Ascending aorta (tissue), 2 donors: ENCODE data around the gene HS3ST5. TPM values are rescaled to one million over a fixed set of nuclear protein-coding genes. Genes with fewer than 3 reads are reported as not detected.
"Not testable (repeated sequence)": the region's sequence is repeated elsewhere in the genome, so short reads cannot be mapped to it uniquely, and the experiment has no call there.

Experiments
- DNase-seq, 2 donors: peaks; one replicate each; pipeline ENCODE4 v3.0.0-alpha.2; 2019; ENCODE audit warnings: low spot score in 2 of 2
- H3K27ac ChIP-seq, 2 donors: fragments of 200-600 bp; sonication (generic); one replicate each; pipeline ENCODE4 v1.5.1; 2016 to 2017; ENCODE audit warnings: mild to moderate bottlenecking in 1 of 2
- H3K27me3 ChIP-seq: fragments of 200-600 bp; sonication (generic); one replicate; pipeline ENCODE4 v1.5.1; 2017
- H3K36me3 ChIP-seq, 2 donors: fragments of 200-600 bp; sonication (generic); one replicate each; pipeline ENCODE4 v1.5.1; 2016
- H3K4me1 ChIP-seq, 2 donors: fragments of 200-600 bp; sonication (generic); one replicate each; pipeline ENCODE4 v1.5.1; 2016 to 2017; ENCODE audit warnings: mild to moderate bottlenecking in 1 of 2
- H3K4me3 ChIP-seq, 2 donors: fragments of 200-600 bp; sonication (generic); one replicate each; pipeline ENCODE4 v1.5.1; 2016 to 2017; ENCODE audit warnings: mild to moderate bottlenecking in 1 of 2
- H3K9me3 ChIP-seq, 2 donors: fragments of 200-600 bp; sonication (generic); one replicate each; pipeline ENCODE4 v1.5.1; 2016
- intact Hi-C: fragments of 100-400 bp; cut with DNase I; formaldehyde crosslinking; loops from one replicate; pipeline ENCODE4 v1.15.1; 2023
- total RNA-seq: library from RNA; depleted of rRNA; stranded (reverse); fragments of >200 nt; gene quantifications from one replicate; pipeline ENCODE4 v1.1.0, GENCODE V29; 2016
- TF ChIP-seq, protein P1 (sequence below), 3 experiments: fragments of 200-600 bp in 2 of 3; fragments of 450-650 bp in 1 of 3; sonication (generic) in 2 of 3; IDR thresholded peaks; one replicate each; pipeline ENCODE4 v1.5.1; 2016 to 2019; ENCODE audit warnings: antibody characterized with exemption in 3 of 3, mild to moderate bottlenecking in 1 of 3, moderate library complexity in 1 of 3

Gene HS3ST5
- total RNA-seq, 1 donor from 2014 or later: not detected

DNA sequence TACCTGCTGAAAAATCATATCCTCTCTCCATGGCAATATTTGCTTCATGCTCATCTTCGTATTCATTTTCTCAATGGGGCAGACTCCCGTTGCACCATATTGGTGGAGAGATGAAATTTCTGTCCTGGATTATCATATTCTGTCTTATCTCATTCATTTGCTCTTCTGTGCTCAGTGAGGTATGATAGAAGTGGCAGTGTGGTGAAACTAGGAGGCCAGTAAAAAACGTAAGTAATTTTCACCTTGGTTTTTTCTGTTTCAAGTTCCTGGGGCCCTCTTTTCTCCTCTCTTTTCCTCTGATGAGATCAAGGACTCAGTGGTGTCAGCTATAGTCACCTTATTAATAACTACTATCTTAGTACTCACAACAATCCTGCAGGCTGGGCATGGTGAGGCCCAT, 189.4 kb downstream of the HS3ST5 start:
- no peak overlapping the region for H3K27ac ChIP-seq
- H3K36me3 ChIP-seq: no peaks in the 10 kb centered on the region
- intact Hi-C loops: no loop called here
- TF ChIP-seq, protein P1, sequence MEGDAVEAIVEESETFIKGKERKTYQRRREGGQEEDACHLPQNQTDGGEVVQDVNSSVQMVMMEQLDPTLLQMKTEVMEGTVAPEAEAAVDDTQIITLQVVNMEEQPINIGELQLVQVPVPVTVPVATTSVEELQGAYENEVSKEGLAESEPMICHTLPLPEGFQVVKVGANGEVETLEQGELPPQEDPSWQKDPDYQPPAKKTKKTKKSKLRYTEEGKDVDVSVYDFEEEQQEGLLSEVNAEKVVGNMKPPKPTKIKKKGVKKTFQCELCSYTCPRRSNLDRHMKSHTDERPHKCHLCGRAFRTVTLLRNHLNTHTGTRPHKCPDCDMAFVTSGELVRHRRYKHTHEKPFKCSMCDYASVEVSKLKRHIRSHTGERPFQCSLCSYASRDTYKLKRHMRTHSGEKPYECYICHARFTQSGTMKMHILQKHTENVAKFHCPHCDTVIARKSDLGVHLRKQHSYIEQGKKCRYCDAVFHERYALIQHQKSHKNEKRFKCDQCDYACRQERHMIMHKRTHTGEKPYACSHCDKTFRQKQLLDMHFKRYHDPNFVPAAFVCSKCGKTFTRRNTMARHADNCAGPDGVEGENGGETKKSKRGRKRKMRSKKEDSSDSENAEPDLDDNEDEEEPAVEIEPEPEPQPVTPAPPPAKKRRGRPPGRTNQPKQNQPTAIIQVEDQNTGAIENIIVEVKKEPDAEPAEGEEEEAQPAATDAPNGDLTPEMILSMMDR (IDR thresholded peaks at IDR 0.05): no peak
- no peak overlapping the region for H3K4me3 ChIP-seq
- no peaks in the 10 kb centered on the region for H3K4me1 ChIP-seq
- no peak for DNase-seq
- no peaks in the 10 kb centered on the region for H3K9me3 ChIP-seq
- H3K27me3 ChIP-seq: no peaks in the 10 kb centered on the region

DNA sequence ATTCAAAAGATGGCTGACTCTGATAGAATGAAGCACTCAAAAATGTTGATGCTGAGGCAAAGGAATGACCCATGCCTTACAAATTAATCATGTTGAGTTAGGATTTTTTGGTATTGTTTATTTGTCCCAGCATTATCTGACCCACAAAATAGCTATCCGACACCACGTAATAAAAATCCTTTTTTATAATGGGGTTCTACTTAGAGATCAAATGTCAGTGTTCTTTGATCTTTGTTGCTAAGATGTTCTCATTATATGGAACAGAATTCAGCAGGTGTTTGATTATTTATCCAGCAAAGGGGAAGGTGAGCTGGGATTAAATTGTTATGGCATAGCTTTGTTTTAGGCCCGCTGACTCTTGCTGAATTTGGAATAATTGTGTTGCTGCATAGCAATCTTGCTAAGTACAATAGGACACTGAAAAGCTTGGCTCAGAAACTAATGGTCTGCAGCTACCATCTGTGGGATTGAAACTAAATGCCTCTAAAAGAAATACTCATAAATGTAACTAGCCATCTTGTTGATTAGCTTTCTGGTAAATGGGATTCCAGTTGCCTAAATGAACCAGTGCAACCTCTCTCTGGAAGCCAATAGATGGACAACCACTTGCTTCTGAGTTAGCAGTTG, 191.6 kb downstream of the HS3ST5 start:
- no peak for DNase-seq
- Histone ChIP-seq H3K27ac (no peak overlapping the region), H3K4me1 (no peaks in the 10 kb centered on the region), H3K9me3 (no peaks in the 10 kb centered on the region), H3K36me3 (no peaks in the 10 kb centered on the region), H3K27me3 (no peaks in the 10 kb centered on the region), H3K4me3 (no peak overlapping the region)
- TF ChIP-seq, protein P1 (IDR thresholded peaks at IDR 0.05): no peak
- intact Hi-C loops: no loop called here

DNA sequence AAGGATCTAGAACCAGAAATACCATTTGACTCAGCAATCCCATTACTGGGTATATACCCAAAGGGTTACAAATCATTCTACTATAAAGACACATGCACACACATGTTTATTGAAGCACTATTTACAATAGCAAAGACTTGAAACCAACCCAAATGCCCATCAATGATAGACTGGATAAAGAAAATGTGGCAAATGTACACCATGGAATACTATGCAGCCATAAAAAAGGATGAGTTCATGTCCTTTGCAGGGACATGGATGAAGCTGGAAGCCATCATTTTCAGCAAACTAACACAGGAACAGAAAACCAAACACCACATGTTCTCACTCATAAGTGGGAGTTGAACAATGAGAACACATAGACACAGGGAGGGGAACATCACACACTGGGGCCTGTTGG, 193.6 kb downstream of the HS3ST5 start:
- H3K27me3 ChIP-seq, H3K9me3 ChIP-seq, DNase-seq, H3K4me3 ChIP-seq, H3K36me3 ChIP-seq, H3K27ac ChIP-seq, intact Hi-C loops, H3K4me1 ChIP-seq: not testable (repeated sequence)

DNA sequence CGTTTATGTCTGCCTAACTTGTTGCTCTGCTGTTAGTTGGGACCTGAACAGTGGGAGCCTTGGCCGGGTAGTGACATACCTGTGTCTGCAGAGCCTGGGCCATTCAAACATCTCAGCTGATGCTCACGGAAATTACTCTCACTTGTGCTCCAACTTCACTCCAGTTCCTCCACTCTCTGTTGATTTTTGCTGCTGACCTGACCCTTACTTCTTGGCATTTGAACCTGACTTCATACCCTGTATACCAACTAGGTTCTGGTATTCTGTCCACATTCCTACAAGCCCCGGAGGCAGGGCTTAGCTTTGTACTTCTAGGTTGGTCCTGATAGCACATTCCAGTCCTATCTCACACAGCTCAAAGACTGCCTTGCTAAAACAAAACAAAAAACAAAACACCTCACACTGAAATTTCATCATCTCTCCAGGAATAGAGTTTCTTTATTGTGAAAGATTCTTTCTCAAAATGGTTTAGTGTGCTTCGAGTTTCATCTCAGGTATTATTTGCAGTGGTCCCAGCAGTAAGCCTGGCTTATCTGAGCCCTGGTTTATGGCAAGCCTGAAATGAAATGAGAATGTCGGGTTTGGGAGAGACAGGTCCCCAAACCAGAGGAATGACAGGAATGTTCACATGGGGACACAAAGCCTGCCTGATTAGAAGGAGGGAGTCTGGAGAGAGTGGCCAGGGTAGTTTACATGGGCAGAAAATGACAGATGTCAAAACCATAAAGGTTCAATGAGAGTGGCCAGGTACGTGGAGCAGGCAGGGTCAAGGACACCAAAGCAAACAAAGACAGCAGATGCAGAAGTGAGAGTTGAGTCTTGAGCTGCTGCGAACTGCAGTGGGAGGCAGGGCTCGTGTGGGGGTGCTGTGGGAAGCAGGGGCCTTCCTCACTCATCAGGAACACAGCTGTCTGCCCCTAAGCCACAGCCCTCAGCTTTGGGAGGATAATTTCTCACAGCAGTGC, 197.7 kb downstream of the HS3ST5 start:
- TF ChIP-seq, protein P1 (IDR thresholded peaks at IDR 0.05): no peak
- Histone ChIP-seq H3K36me3 (no peaks in the 10 kb centered on the region), H3K4me3 (no peak overlapping the region), H3K4me1 (no peaks in the 10 kb centered on the region), H3K27me3 (no peaks in the 10 kb centered on the region), H3K27ac (no peak overlapping the region), H3K9me3 (no peaks in the 10 kb centered on the region)
- no peak for DNase-seq
- intact Hi-C loops: no loop called here

GRCh38 chr6:114142258-114142657, 200.6 kb downstream of the HS3ST5 start:
- Histone ChIP-seq H3K4me3 (no peak overlapping the region), H3K36me3 (no peaks in the 10 kb centered on the region), H3K9me3 (no peaks in the 10 kb centered on the region), H3K4me1 (no peaks in the 10 kb centered on the region), H3K27me3 (no peaks in the 10 kb centered on the region), H3K27ac (no peak overlapping the region)
- DNase-seq: no peak
- TF ChIP-seq, protein P1 (IDR thresholded peaks at IDR 0.05): no peak
- intact Hi-C loops: no loop called here

DNA sequence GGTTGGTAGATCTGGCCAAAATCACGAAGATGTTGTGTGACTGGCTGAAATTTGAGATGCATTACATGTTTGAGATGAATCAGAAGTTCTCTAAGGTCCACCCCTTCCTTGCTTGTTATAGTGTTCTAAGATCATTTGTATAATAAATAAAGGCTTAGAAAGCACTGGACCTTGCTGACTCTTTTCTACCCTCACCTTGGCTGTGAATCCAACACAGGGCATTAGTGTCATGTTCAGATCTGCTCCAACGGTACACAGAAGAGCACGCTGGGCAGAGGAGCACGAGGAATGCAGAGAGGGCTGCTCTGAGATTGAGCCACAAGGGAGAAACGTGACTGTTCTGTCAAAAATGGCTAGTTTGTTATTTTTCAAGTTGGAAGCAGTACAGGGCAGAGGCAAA, 202.4 kb downstream of the HS3ST5 start:
- no peak for DNase-seq
- H3K4me3 ChIP-seq: no peak overlapping the region
- intact Hi-C loops: no loop called here
- H3K27ac ChIP-seq: no peak overlapping the region
- H3K36me3 ChIP-seq: no peaks in the 10 kb centered on the region
- no peaks in the 10 kb centered on the region for H3K27me3 ChIP-seq
- TF ChIP-seq, protein P1 (IDR thresholded peaks at IDR 0.05): no peak
- no peaks in the 10 kb centered on the region for H3K9me3 ChIP-seq
- no peaks in the 10 kb centered on the region for H3K4me1 ChIP-seq
